ENCODE data around the gene SLC6A13. TPM values are rescaled to one million over a fixed set of nuclear protein-coding genes. Genes with fewer than 3 reads are reported as not detected.

The SLC6A13 gene
- total RNA-seq, 1 experiment from 2014 or later: 0.12 TPM

DNA sequence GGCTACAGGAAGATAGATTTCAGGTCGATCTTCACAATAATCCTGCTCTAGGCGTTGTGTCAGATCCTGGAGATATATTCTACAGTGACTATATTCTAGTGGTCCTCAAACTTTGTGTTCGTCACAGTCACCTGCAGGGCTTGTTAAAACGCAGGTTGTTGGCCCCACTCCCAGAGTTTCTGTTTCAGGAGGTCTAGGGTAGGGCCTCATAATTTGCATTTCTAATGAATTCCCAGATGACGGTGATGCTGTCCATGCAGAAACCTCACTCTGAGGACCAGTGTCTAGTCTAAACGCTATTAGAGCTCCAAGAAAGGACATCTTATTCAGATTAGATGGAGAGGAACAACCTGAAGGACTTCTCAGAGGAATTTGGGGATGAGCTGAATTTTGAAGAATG, 13.2 kb upstream of the SLC6A13 start:
- no peaks in the 10 kb centered on the region for H3K4me1 ChIP-seq
- no peak overlapping the region for H3K4me3 ChIP-seq
- DNase-seq: no peak

DNA sequence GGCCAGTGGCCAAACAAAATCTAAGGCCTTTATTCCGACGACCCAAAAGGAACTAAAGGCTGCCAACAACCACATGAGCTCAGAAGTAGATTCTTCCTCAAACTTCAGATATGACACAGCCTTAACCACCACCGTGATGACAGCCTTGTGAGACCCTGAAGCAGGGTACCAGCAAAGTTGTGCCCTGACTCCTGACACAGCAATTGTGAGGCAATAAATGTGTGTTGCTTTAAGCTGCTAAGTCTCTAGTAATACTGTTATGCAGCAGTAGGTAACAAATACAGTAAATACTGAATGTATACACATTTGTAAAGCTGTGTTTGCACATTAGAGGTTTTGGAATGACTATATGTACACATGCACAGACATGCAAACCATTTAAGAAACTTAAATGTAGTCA, 10.7 kb upstream of the SLC6A13 start:
- Histone ChIP-seq H3K36me3 (no peaks in the 10 kb centered on the region), H3K27me3 (no peaks in the 10 kb centered on the region), H3K27ac (no peak overlapping the region), H3K4me1 (no peaks in the 10 kb centered on the region), H3K9me3 (replicated peaks) (no peaks in the 10 kb centered on the region), H3K4me3 (no peak overlapping the region)
- DNase-seq: no peak

More for the DNA sequence above, 13.2 kb upstream of the SLC6A13 start:
- no peaks in the 10 kb centered on the region for H3K9me3 ChIP-seq (replicated peaks)
- no peaks in the 10 kb centered on the region for H3K27me3 ChIP-seq
- H3K27ac ChIP-seq: no peak overlapping the region
- H3K36me3 ChIP-seq: no peaks in the 10 kb centered on the region

GRCh38 chr12:272942-273341, 10.3 kb upstream of the SLC6A13 start:
- H3K27ac ChIP-seq: no peak overlapping the region
- no peaks in the 10 kb centered on the region for H3K9me3 ChIP-seq (replicated peaks)
- no peaks in the 10 kb centered on the region for H3K27me3 ChIP-seq
- no peak for DNase-seq
- H3K36me3 ChIP-seq: no peaks in the 10 kb centered on the region
- H3K4me1 ChIP-seq: no peaks in the 10 kb centered on the region
- no peak overlapping the region for H3K4me3 ChIP-seq

DNA sequence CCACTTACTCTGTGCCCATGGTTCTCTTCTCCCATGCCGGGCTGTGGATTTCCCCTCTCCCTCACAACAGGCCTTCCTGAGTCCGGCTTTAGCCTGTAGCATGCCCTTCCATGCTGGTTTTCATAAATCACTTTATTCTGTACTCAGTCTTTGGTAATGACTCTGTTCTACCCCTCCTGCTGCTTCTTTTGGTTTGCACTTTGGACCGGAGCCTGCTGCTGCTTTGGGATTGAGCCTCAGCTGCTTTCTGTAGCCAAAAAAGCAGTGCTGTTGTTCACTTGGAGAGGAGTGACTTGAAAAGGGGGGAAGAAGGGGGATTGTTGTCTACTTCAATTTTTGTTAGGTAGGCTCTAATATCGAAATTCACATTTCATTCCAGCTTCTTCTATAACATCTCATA, 8.5 kb upstream of the SLC6A13 start:
- Histone ChIP-seq H3K9me3 (replicated peaks) (no peaks in the 10 kb centered on the region), H3K27me3 (no peaks in the 10 kb centered on the region), H3K4me1 (no peaks in the 10 kb centered on the region), H3K27ac (no peak overlapping the region), H3K36me3 (no peaks in the 10 kb centered on the region), H3K4me3 (no peak overlapping the region)
- DNase-seq: no peak

DNA sequence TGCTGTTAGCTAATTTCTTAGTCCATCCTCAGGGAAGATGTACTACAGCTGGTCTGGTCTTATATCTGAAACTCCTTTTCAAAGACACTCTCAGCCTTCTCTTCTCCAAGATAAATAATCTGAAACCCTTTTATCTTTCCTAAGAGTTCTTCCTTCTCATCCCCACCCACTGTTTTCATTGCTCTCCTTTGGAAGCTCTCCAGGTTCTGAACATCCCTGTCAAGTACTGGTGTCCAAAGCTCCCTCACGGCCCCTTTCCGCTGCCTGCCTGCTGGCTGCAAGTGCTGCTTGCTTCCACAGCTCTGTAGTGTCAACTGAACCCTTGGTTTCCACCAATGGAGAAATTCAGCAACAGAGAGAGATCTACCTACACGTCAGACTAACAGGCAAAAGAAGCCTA, 6.6 kb upstream of the SLC6A13 start:
- Histone ChIP-seq H3K4me1 (no peaks in the 10 kb centered on the region), H3K9me3 (replicated peaks) (no peaks in the 10 kb centered on the region), H3K4me3 (no peak overlapping the region), H3K36me3 (no peaks in the 10 kb centered on the region), H3K27me3 (no peaks in the 10 kb centered on the region), H3K27ac (no peak overlapping the region)
- no peak for DNase-seq

- no peaks in the 10 kb centered on the region for H3K27me3 ChIP-seq
- no peaks in the 10 kb centered on the region for H3K4me1 ChIP-seq
- no peak overlapping the region for H3K27ac ChIP-seq
- no peaks in the 10 kb centered on the region for H3K9me3 ChIP-seq (replicated peaks)
- peak in 1 of 2 experiments; percentile 25 for DNase-seq
- no peak overlapping the region for H3K4me3 ChIP-seq
- H3K36me3 ChIP-seq: no peaks in the 10 kb centered on the region
Measured at GRCh38 chr12:268483-268840, 5.8 kb upstream of the SLC6A13 start.

DNA sequence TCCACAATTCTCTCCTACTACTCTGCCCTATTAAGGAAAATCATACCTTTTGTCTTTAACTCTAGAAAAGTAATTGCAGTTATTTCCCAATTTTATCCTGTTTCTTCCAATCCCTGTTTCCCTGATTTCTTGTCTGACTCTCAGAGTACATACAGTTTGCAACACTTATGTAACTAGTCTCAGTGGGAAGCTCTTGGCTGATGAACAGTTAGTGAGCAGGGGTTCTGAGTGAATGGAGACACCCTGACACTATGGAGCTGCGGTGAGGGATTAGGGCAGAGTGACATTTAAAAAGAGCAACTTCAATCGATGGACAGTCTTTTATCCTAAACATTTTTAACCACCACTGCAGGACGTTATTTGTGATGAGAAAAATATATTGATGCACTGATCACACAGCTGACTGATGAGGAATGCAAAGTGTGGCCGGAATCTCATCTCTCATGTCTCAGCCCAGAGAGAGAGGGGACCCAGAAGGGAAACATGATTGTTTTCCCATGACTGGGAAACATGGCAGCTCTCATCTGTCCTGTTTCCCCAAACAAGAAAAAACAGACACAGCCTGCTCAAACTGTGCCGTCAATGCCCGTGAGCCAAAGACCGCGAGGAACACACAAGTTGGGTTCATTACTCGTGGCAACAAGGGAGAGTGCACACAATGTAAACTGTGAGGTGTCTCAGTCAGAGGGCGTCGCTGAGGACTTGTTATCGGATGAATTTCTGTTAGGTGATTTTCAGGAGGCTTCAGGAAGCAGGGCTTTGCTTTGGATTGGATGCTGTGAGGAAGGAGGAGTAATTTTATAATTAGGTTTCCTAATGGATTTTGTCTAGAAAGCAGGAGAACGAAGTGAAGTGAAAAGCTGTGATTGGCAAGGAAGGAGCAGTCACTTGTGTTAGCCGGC, 5.2 kb upstream of the SLC6A13 start:
- Histone ChIP-seq H3K36me3 (no peaks in the 10 kb centered on the region), H3K27ac (no peak overlapping the region), H3K4me1 (no peaks in the 10 kb centered on the region), H3K9me3 (replicated peaks) (no peaks in the 10 kb centered on the region), H3K4me3 (no peak overlapping the region), H3K27me3 (no peaks in the 10 kb centered on the region)
- DNase-seq: no peak

DNA sequence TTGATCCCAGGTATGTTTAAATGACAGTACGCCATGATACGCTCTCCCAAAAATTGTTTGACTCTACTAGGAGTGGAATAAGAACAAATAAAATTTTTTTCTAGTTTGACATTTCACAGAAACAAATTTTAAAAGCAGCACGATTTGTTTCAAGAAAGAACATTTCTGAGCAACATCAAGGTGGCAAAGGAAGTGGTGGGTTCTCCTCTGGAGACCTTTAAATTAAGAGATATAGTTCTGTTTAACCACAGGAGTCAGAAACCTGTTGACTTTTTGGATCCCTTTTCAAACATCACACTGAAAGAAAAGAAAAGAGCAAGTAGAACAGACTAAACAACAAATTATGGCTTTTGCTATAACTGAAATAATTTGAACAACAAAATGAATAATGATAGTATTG, 2.5 kb upstream of the SLC6A13 start:
- Histone ChIP-seq H3K27me3 (peaks cover 3% of the 10 kb centered on the region), H3K36me3 (no peaks in the 10 kb centered on the region), H3K9me3 (replicated peaks) (no peaks in the 10 kb centered on the region), H3K4me3 (no peak overlapping the region), H3K4me1 (peaks cover 2% of the 10 kb centered on the region; the same call in 1 of the 2 replicates), H3K27ac (no peak overlapping the region)
- no peak for DNase-seq

DNA sequence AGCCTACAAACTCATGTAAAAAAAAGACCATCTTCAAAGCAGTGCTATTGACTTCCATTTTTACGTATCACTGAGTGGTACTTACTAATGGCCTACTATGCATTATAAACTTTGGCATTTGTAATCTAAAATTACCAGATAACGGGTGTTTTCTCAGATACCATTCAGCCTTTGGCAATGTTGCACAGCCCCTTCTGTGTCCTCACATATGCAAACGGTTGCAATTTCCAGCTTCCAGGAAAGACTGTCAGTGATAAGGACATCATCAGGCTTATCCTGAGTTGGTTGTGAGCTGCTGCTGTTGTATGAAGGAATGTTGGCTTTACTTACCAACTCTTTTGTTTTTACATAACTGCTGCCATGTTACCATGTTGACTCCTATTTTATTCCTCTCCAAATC, 1.6 kb upstream of the SLC6A13 start:
- H3K4me1 ChIP-seq: peaks cover 2% of the 10 kb centered on the region; the same call in 1 of the 2 replicates
- no peak overlapping the region for H3K4me3 ChIP-seq
- no peak for DNase-seq
- no peak overlapping the region for H3K27ac ChIP-seq
- peaks cover 5% of the 10 kb centered on the region for H3K27me3 ChIP-seq
- H3K36me3 ChIP-seq: no peaks in the 10 kb centered on the region
- no peaks in the 10 kb centered on the region for H3K9me3 ChIP-seq (replicated peaks)

DNA sequence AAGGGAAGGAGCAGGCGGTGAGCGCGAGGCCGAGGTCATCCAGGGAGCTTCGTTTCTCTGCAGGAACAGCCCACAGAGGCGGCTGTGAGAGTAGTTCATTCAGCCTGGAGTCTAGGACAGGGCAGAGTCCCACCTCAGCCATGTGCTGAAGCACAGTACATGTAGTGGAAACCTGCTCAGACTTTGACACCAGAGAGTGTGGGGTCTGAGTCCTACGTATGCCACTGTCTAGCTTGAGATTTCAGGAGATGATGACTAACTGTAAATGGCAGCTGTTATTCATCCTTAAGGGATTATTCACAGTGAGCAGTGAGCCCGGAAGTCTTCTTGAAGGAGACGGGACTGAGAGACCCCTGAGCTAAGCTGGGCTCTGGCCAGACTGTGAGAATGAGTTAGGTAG, 938 bp upstream of the SLC6A13 start:
- peak in 1 of 2 experiments; percentile 16 for DNase-seq
- Histone ChIP-seq H3K4me3 (no peak overlapping the region), H3K27ac (no peak overlapping the region), H3K4me1 (peaks cover 2% of the 10 kb centered on the region; the same call in 1 of the 2 replicates), H3K27me3 (peaks cover 5% of the 10 kb centered on the region), H3K9me3 (replicated peaks) (no peaks in the 10 kb centered on the region), H3K36me3 (no peaks in the 10 kb centered on the region)

GRCh38 chr12:262113-262512, 523 bp downstream of the SLC6A13 start:
- DNase-seq: no peak
- Histone ChIP-seq H3K27ac (no peak overlapping the region), H3K4me1 (peaks cover 2% of the 10 kb centered on the region; the same call in 1 of the 2 replicates), H3K9me3 (replicated peaks) (no peaks in the 10 kb centered on the region), H3K27me3 (peaks cover 5% of the 10 kb centered on the region), H3K36me3 (no peaks in the 10 kb centered on the region), H3K4me3 (no peak overlapping the region)

DNA sequence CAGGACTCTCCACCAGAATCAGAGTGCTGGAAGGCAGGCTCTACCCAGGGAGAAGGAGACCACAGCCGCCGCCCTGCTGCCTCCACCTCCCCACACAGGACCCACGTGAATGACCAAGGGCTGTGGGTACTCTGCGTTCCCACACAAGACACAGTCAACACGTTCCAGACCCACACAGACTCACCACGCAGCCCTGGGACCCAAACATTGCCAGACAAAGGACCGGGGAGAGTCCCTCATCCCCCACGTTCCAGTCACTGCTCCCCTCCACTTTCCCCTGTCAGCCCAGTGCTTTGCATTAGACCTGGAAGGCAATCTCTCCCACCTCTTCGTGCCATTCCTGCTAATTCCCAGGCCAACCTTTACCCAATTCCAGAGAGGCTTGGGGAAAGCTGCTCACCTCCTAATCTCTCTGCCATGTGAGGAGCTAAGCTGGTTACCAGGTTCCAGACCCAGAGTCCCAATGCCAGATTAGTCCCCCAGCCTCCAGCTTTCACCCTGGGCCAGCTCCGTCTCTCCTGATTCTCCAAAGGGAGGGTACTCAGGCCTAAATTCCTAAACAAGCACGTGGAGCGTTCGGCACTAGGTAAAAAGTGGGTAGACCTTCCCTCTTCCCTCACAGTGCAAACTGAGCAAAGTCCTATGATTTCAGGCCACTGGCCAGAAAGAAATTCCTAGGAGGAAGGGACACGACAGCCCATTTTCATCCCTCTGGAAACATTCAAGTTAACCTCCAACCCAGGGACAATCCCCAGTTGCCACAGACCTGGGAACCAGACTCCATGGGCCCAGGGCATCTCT, 4.9 kb downstream of the SLC6A13 start:
- no peak overlapping the region for H3K4me3 ChIP-seq
- DNase-seq: no peak
- no peaks in the 10 kb centered on the region for H3K36me3 ChIP-seq
- peaks cover 2% of the 10 kb centered on the region; the same call in 1 of the 2 replicates for H3K4me1 ChIP-seq
- no peak overlapping the region for H3K27ac ChIP-seq
- no peaks in the 10 kb centered on the region for H3K9me3 ChIP-seq (replicated peaks)
- peaks cover 5% of the 10 kb centered on the region for H3K27me3 ChIP-seq

DNA sequence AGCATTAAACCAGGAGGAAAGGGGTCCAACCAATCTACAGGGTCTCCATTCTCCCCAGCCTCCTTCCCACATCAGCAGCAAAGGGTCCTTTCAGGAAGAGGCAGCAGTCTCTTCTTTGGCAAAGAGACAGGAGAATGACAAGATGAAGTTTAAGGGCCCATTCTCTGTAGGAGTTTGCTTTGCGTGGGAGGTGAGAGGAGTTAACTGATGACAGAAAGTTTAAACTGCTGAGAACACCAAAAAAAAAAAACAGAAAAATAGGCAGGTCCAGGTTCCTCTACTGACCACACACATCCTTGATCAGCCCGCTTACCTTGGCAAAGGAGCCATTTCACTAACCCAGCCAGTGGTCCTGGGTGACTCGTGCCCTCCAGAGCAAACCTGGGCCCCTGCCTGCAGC, 5.7 kb downstream of the SLC6A13 start:
- no peak for DNase-seq
- Histone ChIP-seq H3K36me3 (no peaks in the 10 kb centered on the region), H3K27ac (no peak overlapping the region), H3K9me3 (replicated peaks) (no peaks in the 10 kb centered on the region), H3K4me3 (no peak overlapping the region), H3K4me1 (no peaks in the 10 kb centered on the region), H3K27me3 (peaks cover 5% of the 10 kb centered on the region)

GRCh38 chr12:256225-256624, 6.4 kb downstream of the SLC6A13 start:
- Histone ChIP-seq H3K9me3 (replicated peaks) (no peaks in the 10 kb centered on the region), H3K4me1 (no peaks in the 10 kb centered on the region), H3K27ac (no peak overlapping the region), H3K36me3 (no peaks in the 10 kb centered on the region), H3K27me3 (peaks cover 5% of the 10 kb centered on the region), H3K4me3 (no peak overlapping the region)
- no peak for DNase-seq

- H3K27me3 ChIP-seq: peaks cover under 1% of the 10 kb centered on the region; the same call in 1 of the 2 replicates
- no peak overlapping the region for H3K4me3 ChIP-seq
- H3K27ac ChIP-seq: no peak overlapping the region
- DNase-seq: no peak
- no peaks in the 10 kb centered on the region for H3K4me1 ChIP-seq
- H3K9me3 ChIP-seq (replicated peaks): no peaks in the 10 kb centered on the region
- H3K36me3 ChIP-seq: no peaks in the 10 kb centered on the region
Measured at GRCh38 chr12:254912-255311, 7.7 kb downstream of the SLC6A13 start.
